Astrocyte of the spinal cord (primary cell): ENCODE measurements around the gene OVOL2.

Source experiments
- DNase-seq: peaks from one replicate; pipeline ENCODE4 v3.0.0; 2011; ENCODE audit warnings: low read depth, low spot score
- H3K4me3 ChIP-seq: 2 replicates; pipeline ENCODE4 v1.5.1; 2011; ENCODE audit warnings: low read depth, mild to moderate bottlenecking, low read length, moderate library complexity
- in situ Hi-C: cut with HindIII; loops from 2 replicates; pipeline ENCODE4 v1.10.0; 2017; ENCODE audit warnings: low sequenced_read_pairs
- TF ChIP-seq, protein P1 (sequence below): IDR thresholded peaks from 2 replicates; pipeline ENCODE4 v1.5.1; 2012; ENCODE audit warnings: low read depth, mild to moderate bottlenecking, low read length, inconsistent platforms

OVOL2 gene

GRCh38 chr20:18018100-18018499 lies 39.6 kb downstream of the OVOL2 start:
- TF ChIP-seq, protein P1, sequence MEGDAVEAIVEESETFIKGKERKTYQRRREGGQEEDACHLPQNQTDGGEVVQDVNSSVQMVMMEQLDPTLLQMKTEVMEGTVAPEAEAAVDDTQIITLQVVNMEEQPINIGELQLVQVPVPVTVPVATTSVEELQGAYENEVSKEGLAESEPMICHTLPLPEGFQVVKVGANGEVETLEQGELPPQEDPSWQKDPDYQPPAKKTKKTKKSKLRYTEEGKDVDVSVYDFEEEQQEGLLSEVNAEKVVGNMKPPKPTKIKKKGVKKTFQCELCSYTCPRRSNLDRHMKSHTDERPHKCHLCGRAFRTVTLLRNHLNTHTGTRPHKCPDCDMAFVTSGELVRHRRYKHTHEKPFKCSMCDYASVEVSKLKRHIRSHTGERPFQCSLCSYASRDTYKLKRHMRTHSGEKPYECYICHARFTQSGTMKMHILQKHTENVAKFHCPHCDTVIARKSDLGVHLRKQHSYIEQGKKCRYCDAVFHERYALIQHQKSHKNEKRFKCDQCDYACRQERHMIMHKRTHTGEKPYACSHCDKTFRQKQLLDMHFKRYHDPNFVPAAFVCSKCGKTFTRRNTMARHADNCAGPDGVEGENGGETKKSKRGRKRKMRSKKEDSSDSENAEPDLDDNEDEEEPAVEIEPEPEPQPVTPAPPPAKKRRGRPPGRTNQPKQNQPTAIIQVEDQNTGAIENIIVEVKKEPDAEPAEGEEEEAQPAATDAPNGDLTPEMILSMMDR = no peak
- H3K4me3 ChIP-seq = no peak overlapping the region
- DNase-seq = no peak
- in situ Hi-C loops = no loop called here

DNA sequence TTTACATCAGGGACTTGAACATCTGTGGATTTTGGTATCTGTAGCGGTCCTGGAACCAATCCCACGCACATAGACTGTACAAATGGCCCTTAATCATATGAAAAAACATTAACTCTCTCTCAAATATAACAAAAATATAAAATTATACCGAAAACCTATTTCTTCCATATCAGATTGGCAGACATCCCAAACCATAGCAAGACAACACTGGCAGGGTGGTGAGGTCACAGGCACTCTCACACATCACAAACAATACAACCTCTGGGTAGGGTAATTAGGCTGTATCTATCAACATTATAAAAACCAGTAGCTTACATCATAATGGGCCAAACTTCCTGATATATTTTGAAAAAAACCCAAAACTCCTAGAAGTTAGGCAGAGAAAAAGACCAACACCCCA lies 40.9 kb downstream of the OVOL2 start:
- DNase-seq = no peak
- H3K4me3 ChIP-seq = no peak overlapping the region
- TF ChIP-seq, protein P1 = no peak
- in situ Hi-C loops = no loop called here

DNA sequence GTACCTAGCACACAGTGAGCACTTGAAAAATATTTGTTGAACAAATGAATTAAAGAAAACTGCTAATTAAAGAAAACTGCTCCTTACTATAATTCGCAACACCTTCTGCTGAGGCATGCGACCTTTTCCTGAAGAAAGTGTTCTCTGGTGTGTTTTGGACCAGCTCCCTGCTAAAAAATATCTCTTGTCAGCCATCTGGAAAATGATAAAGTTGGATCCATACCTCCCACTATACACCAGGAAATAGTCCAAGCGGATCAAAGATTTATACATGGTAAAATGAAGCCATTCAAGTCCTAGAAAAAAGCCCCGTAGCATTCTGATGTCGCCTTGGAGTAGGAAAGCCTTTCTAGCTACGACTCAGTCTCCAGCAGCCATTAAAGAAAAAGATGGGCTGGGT lies 43.3 kb downstream of the OVOL2 start:
- in situ Hi-C loops = no loop called here
- no peak for DNase-seq
- H3K4me3 ChIP-seq = no peak overlapping the region
- TF ChIP-seq, protein P1 = no peak

GRCh38 chr20:18012901-18013300 lies 44.8 kb downstream of the OVOL2 start:
- in situ Hi-C loops = no loop called here
- no peak for DNase-seq
- H3K4me3 ChIP-seq = no peak overlapping the region
- TF ChIP-seq, protein P1 = no peak

DNA sequence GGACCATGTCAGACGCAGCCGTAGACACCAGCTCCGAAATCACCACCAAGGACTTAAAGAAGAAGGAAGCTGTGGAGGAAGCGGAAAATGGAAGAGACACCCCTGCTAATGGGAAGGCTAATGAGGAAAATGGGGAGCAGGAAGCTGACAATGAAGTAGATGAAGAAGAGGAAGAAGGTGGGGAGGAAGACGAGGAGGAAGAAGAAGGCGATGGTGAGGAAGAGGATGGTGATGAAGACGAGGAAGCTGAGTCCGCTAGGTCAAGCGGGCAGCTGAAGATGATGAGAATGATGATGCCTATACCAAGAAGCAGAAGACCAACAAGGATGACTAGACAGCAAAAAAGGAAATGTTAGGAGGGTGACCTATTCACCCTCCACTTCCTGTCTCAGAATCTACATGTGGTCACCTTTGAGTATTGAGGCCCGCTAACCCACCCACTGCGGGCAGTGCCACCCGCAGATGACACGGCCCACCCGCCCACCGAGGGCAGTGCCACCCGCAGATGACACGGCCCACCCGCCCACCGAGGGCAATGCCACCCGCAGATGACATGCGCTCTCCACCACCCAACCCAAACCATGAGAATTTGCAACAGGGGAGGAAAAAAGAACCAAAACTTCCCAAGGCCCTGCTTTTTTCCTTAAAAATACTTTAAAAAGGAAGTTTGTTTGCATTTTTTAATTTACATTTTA lies 45.6 kb downstream of the OVOL2 start:
- in situ Hi-C loops = no loop called here
- no peak for DNase-seq
- H3K4me3 ChIP-seq = no peak overlapping the region
- TF ChIP-seq, protein P1 = no peak

DNA sequence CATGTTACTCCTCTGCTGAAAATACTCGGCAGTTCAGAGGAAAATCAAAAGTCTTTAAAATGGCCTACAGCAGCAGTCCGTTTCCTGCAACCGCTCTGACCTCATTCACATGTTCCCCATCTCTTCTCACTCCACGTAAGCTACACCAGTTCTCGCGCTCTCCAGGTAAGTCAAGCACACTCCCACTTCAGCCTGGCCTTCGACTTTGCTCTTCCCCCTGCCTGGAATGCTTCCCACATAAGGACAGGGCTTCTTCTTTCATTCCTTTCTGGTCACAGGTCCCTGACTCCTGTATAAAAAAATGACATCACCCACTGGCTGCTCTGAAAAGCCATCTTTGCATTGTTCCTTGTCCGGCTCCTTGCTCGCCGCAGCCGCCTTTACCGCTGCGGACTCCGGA lies 46.2 kb downstream of the OVOL2 start:
- no peak overlapping the region for H3K4me3 ChIP-seq
- in situ Hi-C loops = no loop called here
- DNase-seq = no peak
- TF ChIP-seq, protein P1 = no peak
